Duodenal mucosa (tissue), 2 donors: ENCODE results near the gene MYH7B.

Experiments
- H3K27ac ChIP-seq: one replicate; pipeline ENCODE4 v1.7.0; 2013; ENCODE audit warnings: low read depth, low read length
- H3K27me3 ChIP-seq, 2 donors: one replicate each; pipeline ENCODE4 v1.7.0; 2013; ENCODE audit warnings: low read length in 2 of 2, control low read depth in 1 of 2; ENCODE audit not compliant: insufficient read depth in 2 of 2, control insufficient read depth in 1 of 2
- H3K36me3 ChIP-seq, 2 donors: one replicate each; pipeline ENCODE4 v1.7.0; 2013; ENCODE audit warnings: low read length in 2 of 2, control low read depth in 1 of 2; ENCODE audit not compliant: insufficient read depth in 2 of 2, control insufficient read depth in 1 of 2
- H3K4me1 ChIP-seq, 2 donors: one replicate each; pipeline ENCODE4 v1.7.0; 2013; ENCODE audit warnings: low read length in 2 of 2, control low read depth in 1 of 2; ENCODE audit not compliant: insufficient read depth in 2 of 2, control insufficient read depth in 1 of 2
- H3K4me3 ChIP-seq, 2 donors: one replicate each; pipeline ENCODE4 v1.7.0; 2013; ENCODE audit warnings: low read length in 2 of 2, low read depth in 1 of 2
- H3K9ac ChIP-seq, 2 donors: one replicate each; pipeline ENCODE4 v1.7.0; 2013; ENCODE audit warnings: low read length in 2 of 2, low read depth in 1 of 2
- H3K9me3 ChIP-seq, 2 donors: one replicate each; pipeline ENCODE4 v1.7.0; 2013; ENCODE audit warnings: low read length in 2 of 2, control low read depth in 1 of 2; ENCODE audit not compliant: control insufficient read depth in 1 of 2

The MYH7B gene

GRCh38 chr20:34954904-34955230 lies 801 bp upstream of the MYH7B start:
- peak overlapping the region; percentile 83 to 92 for H3K4me3 ChIP-seq
- H3K27ac ChIP-seq, result peak overlapping the region; percentile 77
- H3K4me1 ChIP-seq, result peaks cover 17 to 35% of the 10 kb centered on the region in 2 donors
- H3K27me3 ChIP-seq, result no peaks in the 10 kb centered on the region
- H3K9ac ChIP-seq, result peak overlapping the region; percentile 74 to 92
- peaks cover 0 to 2% of the 10 kb centered on the region in 2 donors for H3K36me3 ChIP-seq
- no peaks in the 10 kb centered on the region for H3K9me3 ChIP-seq

GRCh38 chr20:34956041-34956458 lies 382 bp downstream of the MYH7B start:
- Histone ChIP-seq H3K4me1 (peaks cover 14 to 30% of the 10 kb centered on the region in 2 donors), H3K27me3 (no peaks in the 10 kb centered on the region), H3K9me3 (no peaks in the 10 kb centered on the region), H3K9ac (peak overlapping the region; percentile 74 to 92), H3K36me3 (no peaks in the 10 kb centered on the region), H3K27ac (peak overlapping the region; percentile 77), H3K4me3 (peak overlapping the region; percentile 83 to 92)

- no peak overlapping the region for H3K4me3 ChIP-seq
- no peaks in the 10 kb centered on the region for H3K9me3 ChIP-seq
- no peak overlapping the region for H3K27ac ChIP-seq
- H3K4me1 ChIP-seq, result peaks cover 14 to 23% of the 10 kb centered on the region in 2 donors
- peak overlapping the region in 1 of 2 donors; percentile 92 for H3K9ac ChIP-seq
- no peaks in the 10 kb centered on the region for H3K36me3 ChIP-seq
- no peaks in the 10 kb centered on the region for H3K27me3 ChIP-seq
These were observed 1.2 kb downstream of the MYH7B start for GRCh38 chr20:34956751-34957472.

- no peaks in the 10 kb centered on the region for H3K27me3 ChIP-seq
- no peak overlapping the region for H3K9ac ChIP-seq
- H3K9me3 ChIP-seq, result no peaks in the 10 kb centered on the region
- no peaks in the 10 kb centered on the region for H3K36me3 ChIP-seq
- no peak overlapping the region for H3K4me3 ChIP-seq
- H3K27ac ChIP-seq, result no peak overlapping the region
- H3K4me1 ChIP-seq, result no peaks in the 10 kb centered on the region
These were observed 8.8 kb downstream of the MYH7B start for GRCh38 chr20:34964486-34964885.

- Histone ChIP-seq H3K9me3 (no peaks in the 10 kb centered on the region), H3K4me1 (no peaks in the 10 kb centered on the region), H3K27ac (no peak overlapping the region), H3K36me3 (no peaks in the 10 kb centered on the region), H3K9ac (no peak overlapping the region), H3K27me3 (no peaks in the 10 kb centered on the region), H3K4me3 (no peak overlapping the region)
These were observed 9.4 kb downstream of the MYH7B start for GRCh38 chr20:34965051-34965450.

GRCh38 chr20:34967421-34967820 lies 11.8 kb downstream of the MYH7B start:
- H3K4me1 ChIP-seq, result no peaks in the 10 kb centered on the region
- H3K36me3 ChIP-seq, result no peaks in the 10 kb centered on the region
- H3K9ac ChIP-seq, result no peak overlapping the region
- H3K9me3 ChIP-seq, result no peaks in the 10 kb centered on the region
- no peak overlapping the region for H3K27ac ChIP-seq
- no peaks in the 10 kb centered on the region for H3K27me3 ChIP-seq
- no peak overlapping the region for H3K4me3 ChIP-seq

- Histone ChIP-seq H3K27ac (no peak overlapping the region), H3K27me3 (no peaks in the 10 kb centered on the region), H3K4me3 (no peak overlapping the region), H3K36me3 (no peaks in the 10 kb centered on the region), H3K9me3 (no peaks in the 10 kb centered on the region), H3K4me1 (no peaks in the 10 kb centered on the region), H3K9ac (no peak overlapping the region)
These were observed 12.5 kb downstream of the MYH7B start for GRCh38 chr20:34968042-34968775.

GRCh38 chr20:34970193-34970840 lies 14.6 kb downstream of the MYH7B start:
- Histone ChIP-seq H3K27me3 (no peaks in the 10 kb centered on the region), H3K36me3 (no peaks in the 10 kb centered on the region), H3K27ac (no peak overlapping the region), H3K9ac (no peak overlapping the region), H3K9me3 (no peaks in the 10 kb centered on the region), H3K4me1 (no peaks in the 10 kb centered on the region), H3K4me3 (no peak overlapping the region)

GRCh38 chr20:34970846-34971560 lies 15.3 kb downstream of the MYH7B start:
- H3K27ac ChIP-seq, result no peak overlapping the region
- H3K4me3 ChIP-seq, result no peak overlapping the region
- H3K9me3 ChIP-seq, result no peaks in the 10 kb centered on the region
- no peaks in the 10 kb centered on the region for H3K27me3 ChIP-seq
- H3K9ac ChIP-seq, result no peak overlapping the region
- H3K4me1 ChIP-seq, result no peaks in the 10 kb centered on the region
- no peaks in the 10 kb centered on the region for H3K36me3 ChIP-seq
